Naive thymus-derived CD8-positive, alpha-beta T cell (primary cell): Measurements from ENCODE around the gene THAP11. TPM values are rescaled to one million over a fixed set of nuclear protein-coding genes. Genes with fewer than 3 reads are reported as not detected.

Experiments used
- ATAC-seq, 2 donors: fragments of 150-1000 bp; cut with Tn5 transposase in 1 of 2; sonication (Bioruptor Pico), chemical (Tn5 transposase) in 1 of 2; 1 replicate in 1 of 2; 2 replicates in 1 of 2; pipeline ENCODE4 v1.10.0; 2021; ENCODE audit warnings: mild to moderate bottlenecking in 2 of 2, moderate library complexity in 2 of 2
- POLR2A ChIA-PET: fragments of 350-600 bp; sonication (Branson Sonifier 250); formaldehyde crosslinking; loops from one replicate; lab custom pipeline; 2021; ENCODE audit warnings: antibody characterized with exemption; lab: Charles Lee
- DNase-seq, 10 donors: peaks; one replicate each; pipeline versions ENCODE4 v3.0.0 to v3.0.0-alpha.2; 2020 to 2022
- H3K27ac Mint-ChIP-seq, 10 donors: one replicate each; pipeline ENCODE4 v1.8.0; 2020 to 2022; ENCODE audit warnings: mild to moderate bottlenecking in 10 of 10, mixed read lengths in 10 of 10, moderate library complexity in 4 of 10, inconsistent platforms in 1 of 10
- H3K27me3 Mint-ChIP-seq, 5 donors: one replicate each; pipeline ENCODE4 v1.8.0; 2021 to 2022; ENCODE audit warnings: mixed read lengths in 5 of 5
- H3K36me3 Mint-ChIP-seq, 3 donors: one replicate each; pipeline ENCODE4 v1.8.0; 2020 to 2022; ENCODE audit warnings: mixed read lengths in 3 of 3, mild to moderate bottlenecking in 2 of 3, inconsistent platforms in 1 of 3
- H3K4me1 Mint-ChIP-seq, 4 donors: one replicate each; pipeline ENCODE4 v1.8.0; 2021 to 2022; ENCODE audit warnings: mixed read lengths in 4 of 4
- H3K4me3 Mint-ChIP-seq, 10 donors: one replicate each; pipeline ENCODE4 v1.8.0; 2020 to 2022; ENCODE audit warnings: mild to moderate bottlenecking in 10 of 10, mixed read lengths in 10 of 10, moderate library complexity in 6 of 10, inconsistent platforms in 1 of 10
- H3K9me3 Mint-ChIP-seq, 9 donors: one replicate each; pipeline ENCODE4 v1.8.0; 2020 to 2022; ENCODE audit warnings: mixed read lengths in 9 of 9, mild to moderate bottlenecking in 3 of 9, inconsistent platforms in 1 of 9, moderate library complexity in 1 of 9
- polyA plus RNA-seq, 3 donors: library from polyadenylated mRNA; unstranded; fragments of 300-500 nt; fragmentation: Illumina TruSeq; gene quantifications; one replicate each; pipeline ENCODE4 v1.2.3, GENCODE V29; 2021
- total RNA-seq, 8 experiments: library from RNA in 2 of 8; stranded (reverse) in 2 of 8; gene quantifications; one replicate each; pipeline ENCODE4 v1.2.3 and lab custom pipeline; 2021 to 2026

The THAP11 gene
- total and polyA plus RNA-seq, 5 experiments from 2014 or later: 63.8 to 158 (median 132) TPM

DNA sequence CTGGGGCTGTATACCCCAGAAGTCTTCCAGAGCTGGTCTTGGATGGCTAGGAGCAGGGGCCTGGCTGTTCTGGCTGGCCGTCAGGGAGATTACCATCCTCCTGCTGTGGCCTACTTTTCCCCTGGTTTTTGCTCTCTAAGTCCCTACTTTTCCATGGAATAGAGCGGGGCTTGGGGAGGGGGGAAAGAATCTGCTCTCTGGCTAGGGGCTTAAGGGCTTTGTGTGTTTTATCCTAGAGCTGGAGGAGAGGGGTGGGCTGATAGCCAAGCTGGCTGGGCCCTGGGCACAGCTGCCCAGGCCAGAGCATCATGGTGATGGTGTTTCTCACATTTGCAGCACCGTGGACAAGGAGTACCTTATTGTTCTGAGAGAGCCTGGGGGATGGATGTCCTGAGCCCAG lies 46.2 kb downstream of the THAP11 start:
- ATAC-seq: no peak
- H3K36me3 Mint-ChIP-seq: peaks cover 0 to 26% (median 5%) of the 10 kb centered on the region in 3 donors
- no peak overlapping the region for H3K27ac Mint-ChIP-seq
- peaks cover 5 to 11% (median 9%) of the 10 kb centered on the region in 4 donors for H3K4me1 Mint-ChIP-seq
- H3K27me3 Mint-ChIP-seq: no peaks in the 10 kb centered on the region
- no peaks in the 10 kb centered on the region for H3K9me3 Mint-ChIP-seq
- no peak for DNase-seq
- POLR2A ChIA-PET: no interaction called here
- no peak overlapping the region for H3K4me3 Mint-ChIP-seq

DNA sequence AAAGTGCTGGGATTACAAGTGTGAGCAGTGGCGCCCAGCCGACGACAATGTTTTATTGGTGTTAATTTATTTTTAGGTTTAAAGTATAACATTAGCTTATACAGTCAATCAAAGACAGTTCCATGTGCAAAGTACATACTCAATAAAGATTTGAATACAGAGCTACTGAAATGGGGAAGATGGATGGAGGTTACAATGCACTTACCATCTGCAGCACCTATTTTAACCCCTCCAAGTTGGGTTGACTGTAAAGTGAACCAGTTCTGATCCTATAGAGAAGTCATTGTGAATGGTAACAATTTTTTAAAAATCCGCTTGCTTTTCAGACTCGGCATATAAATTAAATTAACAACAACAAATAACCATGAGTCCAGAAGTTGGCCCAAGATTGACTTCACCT lies 50.3 kb downstream of the THAP11 start:
- Mint-ChIP-seq H3K27ac (peak overlapping the region; percentile 73 to 97 (median 92)), H3K4me1 (peaks cover 13 to 45% (median 36%) of the 10 kb centered on the region in 4 donors), H3K4me3 (peak overlapping the region; percentile 85 to 96 (median 92)), H3K9me3 (no peaks in the 10 kb centered on the region), H3K27me3 (no peaks in the 10 kb centered on the region), H3K36me3 (peaks cover 0 to 7% (median 0%) of the 10 kb centered on the region in 3 donors)
- ATAC-seq: no peak
- POLR2A ChIA-PET: interaction anchor here (0.6 to 3.2 kb wide), 12 partner anchors 10 to 371 kb away, joined by 3 to 15 read pairs (median 3); partner anchors contain the start of genes EDC4, PSMB10, RANBP10 and TSNAXIP1
- no peak for DNase-seq

DNA sequence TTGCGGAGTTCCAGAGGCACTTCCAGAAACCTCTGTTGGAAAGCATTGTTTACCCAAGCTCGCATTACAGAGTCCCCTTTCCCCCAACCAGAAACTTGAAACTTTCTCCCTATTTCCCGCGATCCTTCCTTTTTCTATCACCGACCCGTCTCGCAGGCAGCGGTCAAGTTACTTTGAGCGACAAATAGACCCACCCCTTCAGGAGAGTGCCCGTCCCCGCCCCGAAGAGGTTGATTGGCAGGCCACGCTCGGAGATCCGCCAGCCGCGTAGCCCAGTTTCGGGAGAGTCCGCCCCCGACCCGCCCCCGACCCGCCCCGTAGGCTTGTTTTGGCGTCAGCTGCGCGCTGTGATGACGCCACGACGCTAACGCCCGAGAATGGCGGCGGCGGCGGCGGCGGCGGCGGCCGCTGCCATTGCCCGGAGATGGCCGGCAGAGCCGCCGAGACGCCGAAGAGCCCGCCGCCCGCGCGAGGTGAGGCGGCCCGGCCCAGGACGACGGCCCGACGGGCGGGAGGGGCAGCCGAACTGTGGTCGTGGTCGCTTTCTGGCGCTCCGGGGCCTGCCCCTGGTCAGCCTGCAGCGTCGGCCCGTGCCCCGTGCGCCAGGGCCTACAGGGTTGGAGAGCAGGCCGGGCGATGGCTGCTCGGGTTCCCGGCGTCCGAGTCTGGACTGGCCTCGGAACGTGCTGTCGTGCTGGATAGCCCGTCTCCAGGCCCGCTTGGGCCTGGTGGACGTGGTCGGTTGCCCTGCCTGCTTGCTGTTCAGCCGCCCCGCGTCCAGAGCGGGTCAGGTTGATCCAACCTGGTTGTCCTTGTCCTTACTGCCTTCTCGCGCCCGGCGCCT lies 51.0 kb downstream of the THAP11 start, which contains the start of gene PSKH1:
PSKH1 (plus strand) TSS at position 356 of the 844 bp plus-strand sequence. CDS start 15,496 bp downstream, outside the sequence.
- ATAC-seq (peak; percentile 97 to 98), DNase-seq (peak; percentile 82 to 96 (median 89))
- H3K4me3 Mint-ChIP-seq: peak within 1 kb of the TSS; percentile 89 to 99 (median 94)
- H3K4me1 Mint-ChIP-seq: peaks cover 15 to 48% (median 39%) of the 10 kb centered on the region in 4 donors
- H3K36me3 Mint-ChIP-seq: peaks cover 0 to 3% (median 0%) of the 10 kb centered on the region in 3 donors
- POLR2A ChIA-PET: interaction anchor here (0.6 to 3.2 kb wide), 11 partner anchors 11 to 372 kb away, joined by 3 to 15 read pairs (median 3); partner anchors contain the start of genes EDC4 and PSMB10
- no peaks in the 10 kb centered on the region for H3K9me3 Mint-ChIP-seq
- H3K27ac Mint-ChIP-seq: peak within 1 kb of the TSS; percentile 73 to 99 (median 97)
- no peaks in the 10 kb centered on the region for H3K27me3 Mint-ChIP-seq

Other genes starting within 250 kb of the THAP11 start
- gene CARMIL2, start 197.2 kb upstream of the THAP11 start, total RNA-seq: 100 to 1,000 TPM; 184 to 189 TPM
- 10 to 100 TPM; 12.8 to 28.7 (median 13.3) TPM for gene CARMIL2, start 197.2 kb upstream of the THAP11 start, polyA plus RNA-seq
- 10 to 100 TPM; 41.8 to 46.6 TPM for gene ACD, start 182.1 kb upstream of the THAP11 start, total RNA-seq
- gene ACD, start 182.1 kb upstream of the THAP11 start, polyA plus RNA-seq: 10 to 100 TPM; 24.6 to 38.1 (median 28.2) TPM
- gene PARD6A, start 181.4 kb upstream of the THAP11 start, total RNA-seq: 1 to 10 TPM; 4.3 to 6.0 TPM
- 10 to 100 TPM; 10.6 to 13.3 (median 11.2) TPM for gene PARD6A, start 181.4 kb upstream of the THAP11 start, polyA plus RNA-seq
- 1 to 10 TPM; 7.5 to 8.4 TPM for gene ENKD1, start 175.6 kb upstream of the THAP11 start, total RNA-seq
- 1 to 10 TPM; 1.5 to 2.8 (median 1.6) TPM for gene ENKD1, start 175.6 kb upstream of the THAP11 start, polyA plus RNA-seq
- gene C16orf86, start 175.5 kb upstream of the THAP11 start, total RNA-seq: 1 to 10 TPM; 4.7 to 6.1 TPM
- 1 to 10 TPM; 4.3 to 5.1 (median 4.3) TPM for gene C16orf86, start 175.5 kb upstream of the THAP11 start, polyA plus RNA-seq
- 10 to 100 TPM; 12.7 to 13.0 TPM for gene GFOD2, start 123.0 kb upstream of the THAP11 start, total RNA-seq
- 10 to 100 TPM in 1 of 3 donors, 1 to 10 TPM in 2; 6.0 to 10.9 (median 6.5) TPM for gene GFOD2, start 123.0 kb upstream of the THAP11 start, polyA plus RNA-seq
- 10 to 100 TPM; 18.5 to 23.6 TPM for gene RANBP10, start 35.8 kb upstream of the THAP11 start, total RNA-seq
- 10 to 100 TPM in 1 of 3 donors, 1 to 10 TPM in 2; 5.8 to 13.8 (median 6.3) TPM for gene RANBP10, start 35.8 kb upstream of the THAP11 start, polyA plus RNA-seq
- gene TSNAXIP1, start 35.4 kb upstream of the THAP11 start, total RNA-seq: 1 to 10 TPM; 1.0 to 1.2 TPM
- under 1 TPM in 1 of 3 donors, not detected in 2; 0.14 TPM for gene TSNAXIP1, start 35.4 kb upstream of the THAP11 start, polyA plus RNA-seq
- gene NUTF2, start 4.6 kb downstream of the THAP11 start, total RNA-seq: 10 to 100 TPM; 37.0 to 40.6 TPM
- 100 to 1,000 TPM; 109 to 124 (median 114) TPM for gene NUTF2, start 4.6 kb downstream of the THAP11 start, polyA plus RNA-seq
- gene CENPT, start 5.4 kb downstream of the THAP11 start, total RNA-seq: 100 to 1,000 TPM; 108 to 117 TPM
- gene CENPT, start 5.4 kb downstream of the THAP11 start, polyA plus RNA-seq: 10 to 100 TPM; 11.8 to 17.8 (median 13.1) TPM
- 100 to 1,000 TPM; 123 to 136 TPM for gene EDC4, start 30.7 kb downstream of the THAP11 start, total RNA-seq
- 10 to 100 TPM; 22.7 to 44.0 (median 40.8) TPM for gene EDC4, start 30.7 kb downstream of the THAP11 start, polyA plus RNA-seq
- gene NRN1L, start 42.6 kb downstream of the THAP11 start, total RNA-seq: 1 to 10 TPM; 2.6 to 5.3 TPM
- not detected for gene NRN1L, start 42.6 kb downstream of the THAP11 start, polyA plus RNA-seq
- 10 to 100 TPM; 26.6 to 28.6 TPM for gene PSKH1, start 50.9 kb downstream of the THAP11 start, total RNA-seq
- 10 to 100 TPM; 20.8 to 34.5 (median 22.2) TPM for gene PSKH1, start 50.9 kb downstream of the THAP11 start, polyA plus RNA-seq
- 10 to 100 TPM; 10.5 to 12.6 TPM for gene CTRL, start 89.5 kb downstream of the THAP11 start, total RNA-seq
- 1 to 10 TPM; 2.2 to 2.8 (median 2.8) TPM for gene CTRL, start 89.5 kb downstream of the THAP11 start, polyA plus RNA-seq
- gene PSMB10, start 94.5 kb downstream of the THAP11 start, total RNA-seq: 100 to 1,000 TPM; 127 to 138 TPM
- 100 to 1,000 TPM; 450 to 514 (median 493) TPM for gene PSMB10, start 94.5 kb downstream of the THAP11 start, polyA plus RNA-seq
- 10 to 100 TPM; 14.1 to 14.7 TPM for gene LCAT, start 101.8 kb downstream of the THAP11 start, total RNA-seq
- gene LCAT, start 101.8 kb downstream of the THAP11 start, polyA plus RNA-seq: under 1 TPM; 0.52 to 0.84 (median 0.80) TPM
- gene SLC12A4, start 126.3 kb downstream of the THAP11 start, total RNA-seq: 10 to 100 TPM; 35.8 to 36.4 TPM
- gene SLC12A4, start 126.3 kb downstream of the THAP11 start, polyA plus RNA-seq: 1 to 10 TPM; 3.0 to 5.6 (median 5.2) TPM
- gene DPEP3, start 138.2 kb downstream of the THAP11 start, total RNA-seq: 1 to 10 TPM; 2.9 to 3.1 TPM
- gene DPEP3, start 138.2 kb downstream of the THAP11 start, polyA plus RNA-seq: 1 to 10 TPM in 2 of 3 donors, under 1 TPM in 1; 0.50 to 1.5 (median 1.1) TPM
- 100 to 1,000 TPM; 151 to 157 TPM for gene DPEP2, start 157.2 kb downstream of the THAP11 start, total RNA-seq
- 10 to 100 TPM; 29.0 to 47.9 (median 40.4) TPM for gene DPEP2, start 157.2 kb downstream of the THAP11 start, polyA plus RNA-seq
- not detected for gene DPEP2NB, start 173.6 kb downstream of the THAP11 start, total RNA-seq
- gene DPEP2NB, start 173.6 kb downstream of the THAP11 start, polyA plus RNA-seq: not detected
- 10 to 100 TPM; 25.0 to 26.2 TPM for gene DDX28, start 180.9 kb downstream of the THAP11 start, total RNA-seq
- 10 to 100 TPM; 49.7 to 60.6 (median 53.9) TPM for gene DDX28, start 180.9 kb downstream of the THAP11 start, polyA plus RNA-seq
- gene DUS2, start 181.0 kb downstream of the THAP11 start, total RNA-seq: 10 to 100 TPM; 18.2 to 21.1 TPM
- gene DUS2, start 181.0 kb downstream of the THAP11 start, polyA plus RNA-seq: 10 to 100 TPM in 2 of 3 donors, 1 to 10 TPM in 1; 6.4 to 13.1 (median 10.5) TPM
- 100 to 1,000 TPM; 156 to 162 TPM for gene NFATC3, start 243.1 kb downstream of the THAP11 start, total RNA-seq
- gene NFATC3, start 243.1 kb downstream of the THAP11 start, polyA plus RNA-seq: 100 to 1,000 TPM in 1 of 3 donors, 10 to 100 TPM in 2; 85.2 to 102 (median 86.6) TPM